Gastrocnemius medialis (tissue), 4 donors: ENCODE results near the gene IQGAP2.

Experiments used
- POLR2A ChIP-seq, 2 donors: fragments of 450-650 bp; IDR thresholded peaks; one replicate each; pipeline ENCODE4 v1.6.1; 2017; ENCODE audit warnings: antibody characterized with exemption in 2 of 2, mild to moderate bottlenecking in 2 of 2, moderate library complexity in 2 of 2
- TF ChIP-seq, protein P1 (sequence below), 5 experiments: fragments of 450-650 bp in 3 of 5; fragments of 200-600 bp in 2 of 5; sonication (generic) in 2 of 5; IDR thresholded peaks in 4 of 5; conservative IDR thresholded peaks in 1 of 5; 1 replicate in 4 of 5; 2 replicates in 1 of 5; pipeline ENCODE4 v1.5.1; 2016 to 2019; ENCODE audit warnings: antibody characterized with exemption in 5 of 5, mild to moderate bottlenecking in 3 of 5, moderate library complexity in 3 of 5

- TF ChIP-seq POLR2A (IDR thresholded peaks at IDR 0.05) = no peak
- TF ChIP-seq, protein P1, sequence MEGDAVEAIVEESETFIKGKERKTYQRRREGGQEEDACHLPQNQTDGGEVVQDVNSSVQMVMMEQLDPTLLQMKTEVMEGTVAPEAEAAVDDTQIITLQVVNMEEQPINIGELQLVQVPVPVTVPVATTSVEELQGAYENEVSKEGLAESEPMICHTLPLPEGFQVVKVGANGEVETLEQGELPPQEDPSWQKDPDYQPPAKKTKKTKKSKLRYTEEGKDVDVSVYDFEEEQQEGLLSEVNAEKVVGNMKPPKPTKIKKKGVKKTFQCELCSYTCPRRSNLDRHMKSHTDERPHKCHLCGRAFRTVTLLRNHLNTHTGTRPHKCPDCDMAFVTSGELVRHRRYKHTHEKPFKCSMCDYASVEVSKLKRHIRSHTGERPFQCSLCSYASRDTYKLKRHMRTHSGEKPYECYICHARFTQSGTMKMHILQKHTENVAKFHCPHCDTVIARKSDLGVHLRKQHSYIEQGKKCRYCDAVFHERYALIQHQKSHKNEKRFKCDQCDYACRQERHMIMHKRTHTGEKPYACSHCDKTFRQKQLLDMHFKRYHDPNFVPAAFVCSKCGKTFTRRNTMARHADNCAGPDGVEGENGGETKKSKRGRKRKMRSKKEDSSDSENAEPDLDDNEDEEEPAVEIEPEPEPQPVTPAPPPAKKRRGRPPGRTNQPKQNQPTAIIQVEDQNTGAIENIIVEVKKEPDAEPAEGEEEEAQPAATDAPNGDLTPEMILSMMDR (IDR thresholded peaks at IDR 0.05 in 4 of 5, conservative IDR thresholded peaks at IDR 0.05 in 1 of 5) = no peak
Measured at GRCh38 chr5:76723266-76723665, 320.2 kb downstream of the IQGAP2 start.
